ENCODE measurements around the gene MST1. TPM values are rescaled to one million over a fixed set of nuclear protein-coding genes. Genes with fewer than 3 reads are reported as not detected.
A peak's percentile ranks its signal among the peaks of the same experiment; 100 is the strongest.

MST1 gene
- total and polyA plus RNA-seq, 4 experiments from 2014 or later = 0.94 to 10.2 (median 6.3) TPM; not detected in 1

- intact Hi-C loops (cut with micrococcal nuclease) = loop anchor here (2.0 kb wide), 2 partner anchors 29 to 85 kb away; partner anchors contain the start of genes INKA1, MST1 and RNF123
- H3K4me1 Mint-ChIP-seq = peaks cover 12 to 41% (median 23%) of the 10 kb centered on the region in 4 donors
- Histone ChIP-seq H3K36me3 (ENCODE audit: insufficient read depth, low read length) (peaks cover 15% of the 10 kb centered on the region), H3K4me3 (ENCODE audit: low read length in 2 of 2) (peak overlapping the region in 1 of 2 donors; percentile 74), H3K4me1 (ENCODE audit: insufficient read depth, low read length) (peaks cover 28% of the 10 kb centered on the region), H3K27ac (ENCODE audit: low read depth, low read length) (no peak overlapping the region), H3K9me3 (ENCODE audit: control insufficient read depth in 1 of 2, low read length in 2 of 2) (no peaks in the 10 kb centered on the region), H3K27me3 (ENCODE audit: insufficient read depth, low read length) (no peaks in the 10 kb centered on the region)
- H3K27ac Mint-ChIP-seq = peak overlapping the region in 4 of 7 donors; percentile 65 to 93 (median 78)
- H3K9me3 Mint-ChIP-seq = peaks cover 0 to 2% (median 0%) of the 10 kb centered on the region in 8 donors
- H3K27me3 Mint-ChIP-seq = no peaks in the 10 kb centered on the region
- POLR2A ChIA-PET (ENCODE audit: partially characterized antibody) = interaction anchor here (0.6 to 3.0 kb wide), 11 partner anchors 12 to 303 kb away, joined by 3 to 24 read pairs (median 4); partner anchors contain the start of genes INKA1, IP6K1, TRAIP and UBA7
- H3K36me3 Mint-ChIP-seq = peaks cover 0 to 31% of the 10 kb centered on the region in 2 donors
- H3K4me3 Mint-ChIP-seq = peak overlapping the region; percentile 90 to 97 (median 92)
- CTCF ChIA-PET (ENCODE audit: partially characterized antibody) = interaction anchor here (1.1 to 2.7 kb wide), 4 partner anchors 11 to 179 kb away, joined by 3 to 9 read pairs (median 4); no protein-coding TSS in a partner anchor
- DNase-seq = no peak
Measured at GRCh38 chr3:49717959-49718857, 28.9 kb upstream of the MST1 start.

GRCh38 chr3:49717211-49717958 lies 28.1 kb upstream of the MST1 start:
- Mint-ChIP-seq H3K27me3 (no peaks in the 10 kb centered on the region), H3K9me3 (no peaks in the 10 kb centered on the region), H3K27ac (no peak overlapping the region), H3K4me1 (peaks cover 8 to 33% (median 22%) of the 10 kb centered on the region in 4 donors), H3K36me3 (peaks cover 0 to 25% of the 10 kb centered on the region in 2 donors), H3K4me3 (peak overlapping the region in 4 of 8 donors; percentile 21 to 46 (median 26))
- intact Hi-C loops (cut with micrococcal nuclease) = no loop called here
- Histone ChIP-seq H3K27me3 (ENCODE audit: insufficient read depth, low read length) (no peaks in the 10 kb centered on the region), H3K27ac (ENCODE audit: low read depth, low read length) (no peak overlapping the region), H3K4me1 (ENCODE audit: insufficient read depth, low read length) (peaks cover 26% of the 10 kb centered on the region), H3K9me3 (ENCODE audit: control insufficient read depth in 1 of 2, low read length in 2 of 2) (no peaks in the 10 kb centered on the region), H3K36me3 (ENCODE audit: insufficient read depth, low read length) (peaks cover 12% of the 10 kb centered on the region), H3K4me3 (ENCODE audit: low read length in 2 of 2) (no peak overlapping the region)
- ChIA-PET POLR2A (ENCODE audit: partially characterized antibody) (interaction anchor here (0.6 to 1.0 kb wide), 2 partner anchors 11 to 122 kb away, joined by 3 read pairs; no protein-coding TSS in a partner anchor), CTCF (ENCODE audit: partially characterized antibody) (interaction anchor here (2.7 kb wide), 1 partner anchor 13 kb away, joined by 9 read pairs; no protein-coding TSS in a partner anchor)
- DNase-seq = peak in 1 of 5 donors; percentile 24

GRCh38 chr3:49716691-49717210 lies 27.5 kb upstream of the MST1 start:
- no peak overlapping the region for H3K27ac ChIP-seq (ENCODE audit: low read depth, low read length)
- Mint-ChIP-seq H3K36me3 (peaks cover 0 to 21% of the 10 kb centered on the region in 2 donors), H3K27ac (no peak overlapping the region), H3K4me1 (peaks cover 8 to 32% (median 22%) of the 10 kb centered on the region in 4 donors), H3K4me3 (no peak overlapping the region), H3K27me3 (no peaks in the 10 kb centered on the region), H3K9me3 (no peaks in the 10 kb centered on the region)
- intact Hi-C loops (cut with micrococcal nuclease) = no loop called here
- peaks cover 25% of the 10 kb centered on the region for H3K4me1 ChIP-seq (ENCODE audit: insufficient read depth, low read length)
- H3K36me3 ChIP-seq (ENCODE audit: insufficient read depth, low read length) = peaks cover 6% of the 10 kb centered on the region
- ChIA-PET CTCF (ENCODE audit: partially characterized antibody) (no interaction called here), POLR2A (ENCODE audit: partially characterized antibody) (no interaction called here)
- DNase-seq = peak in 1 of 5 donors; percentile 21
- no peaks in the 10 kb centered on the region for H3K9me3 ChIP-seq (ENCODE audit: control insufficient read depth in 1 of 2, low read length in 2 of 2)
- H3K4me3 ChIP-seq (ENCODE audit: low read length in 2 of 2) = no peak overlapping the region
- no peaks in the 10 kb centered on the region for H3K27me3 ChIP-seq (ENCODE audit: insufficient read depth, low read length)

- ChIA-PET POLR2A (ENCODE audit: partially characterized antibody) (interaction anchor here (0.6 kb wide), 1 partner anchor 1093 kb away, joined by 3 read pairs; no protein-coding TSS in a partner anchor), CTCF (ENCODE audit: partially characterized antibody) (no interaction called here)
- Mint-ChIP-seq H3K27ac (no peak overlapping the region), H3K4me3 (peak overlapping the region in 2 of 8 donors; percentile 20 to 30), H3K4me1 (peaks cover 8 to 34% (median 22%) of the 10 kb centered on the region in 4 donors), H3K36me3 (peaks cover 0 to 22% of the 10 kb centered on the region in 2 donors), H3K9me3 (no peaks in the 10 kb centered on the region), H3K27me3 (no peaks in the 10 kb centered on the region)
- H3K27me3 ChIP-seq (ENCODE audit: insufficient read depth, low read length) = no peaks in the 10 kb centered on the region
- H3K9me3 ChIP-seq (ENCODE audit: control insufficient read depth in 1 of 2, low read length in 2 of 2) = no peaks in the 10 kb centered on the region
- H3K27ac ChIP-seq (ENCODE audit: low read depth, low read length) = no peak overlapping the region
- no peak overlapping the region for H3K4me3 ChIP-seq (ENCODE audit: low read length in 2 of 2)
- DNase-seq = peak in 1 of 5 donors; percentile 2
- peaks cover 25% of the 10 kb centered on the region for H3K4me1 ChIP-seq (ENCODE audit: insufficient read depth, low read length)
- intact Hi-C loops (cut with micrococcal nuclease) = no loop called here
- H3K36me3 ChIP-seq (ENCODE audit: insufficient read depth, low read length) = peaks cover under 1% of the 10 kb centered on the region
Measured at GRCh38 chr3:49716169-49716568, 26.9 kb upstream of the MST1 start.

GRCh38 chr3:49715611-49716121 lies 26.4 kb upstream of the MST1 start:
- CTCF ChIA-PET (ENCODE audit: partially characterized antibody) = interaction anchor here (0.7 kb wide), 1 partner anchor 176 kb away, joined by 3 read pairs; no protein-coding TSS in a partner anchor

GRCh38 chr3:49714728-49715550 lies 25.7 kb upstream of the MST1 start:
- DNase-seq = peak in 1 of 5 donors; percentile 31
- ChIA-PET CTCF (ENCODE audit: partially characterized antibody) (interaction anchor here (0.7 kb wide), 1 partner anchor 175 kb away, joined by 3 read pairs; no protein-coding TSS in a partner anchor), POLR2A (ENCODE audit: partially characterized antibody) (interaction anchor here (0.6 kb wide), 1 partner anchor 17 kb away, joined by 3 read pairs; no protein-coding TSS in a partner anchor)
- Mint-ChIP-seq H3K36me3 (peaks cover 0 to 15% of the 10 kb centered on the region in 2 donors), H3K9me3 (no peaks in the 10 kb centered on the region), H3K4me1 (peaks cover 8 to 34% (median 15%) of the 10 kb centered on the region in 4 donors), H3K27me3 (no peaks in the 10 kb centered on the region), H3K27ac (no peak overlapping the region), H3K4me3 (peak overlapping the region in 1 of 8 donors; percentile 15)
- intact Hi-C loops (cut with micrococcal nuclease) = no loop called here
- Histone ChIP-seq H3K4me3 (ENCODE audit: low read length in 2 of 2) (no peak overlapping the region), H3K9me3 (ENCODE audit: control insufficient read depth in 1 of 2, low read length in 2 of 2) (no peaks in the 10 kb centered on the region), H3K36me3 (ENCODE audit: insufficient read depth, low read length) (no peaks in the 10 kb centered on the region), H3K4me1 (ENCODE audit: insufficient read depth, low read length) (peaks cover 22% of the 10 kb centered on the region), H3K27me3 (ENCODE audit: insufficient read depth, low read length) (no peaks in the 10 kb centered on the region), H3K27ac (ENCODE audit: low read depth, low read length) (no peak overlapping the region)

More at GRCh38 chr3:49715611-49716121, 26.4 kb upstream of the MST1 start:
- Mint-ChIP-seq H3K9me3 (no peaks in the 10 kb centered on the region), H3K27me3 (no peaks in the 10 kb centered on the region), H3K4me3 (peak overlapping the region in 1 of 8 donors; percentile 30), H3K4me1 (peaks cover 8 to 34% (median 18%) of the 10 kb centered on the region in 4 donors), H3K36me3 (peaks cover 0 to 18% of the 10 kb centered on the region in 2 donors), H3K27ac (no peak overlapping the region)
- no peak overlapping the region for H3K4me3 ChIP-seq (ENCODE audit: low read length in 2 of 2)
- no peak overlapping the region for H3K27ac ChIP-seq (ENCODE audit: low read depth, low read length)
- POLR2A ChIA-PET (ENCODE audit: partially characterized antibody) = interaction anchor here (0.6 kb wide), 2 partner anchors 16 to 1093 kb away, joined by 3 read pairs; no protein-coding TSS in a partner anchor
- H3K9me3 ChIP-seq (ENCODE audit: control insufficient read depth in 1 of 2, low read length in 2 of 2) = no peaks in the 10 kb centered on the region
- H3K4me1 ChIP-seq (ENCODE audit: insufficient read depth, low read length) = peaks cover 25% of the 10 kb centered on the region
- H3K36me3 ChIP-seq (ENCODE audit: insufficient read depth, low read length) = no peaks in the 10 kb centered on the region
- H3K27me3 ChIP-seq (ENCODE audit: insufficient read depth, low read length) = no peaks in the 10 kb centered on the region
- intact Hi-C loops (cut with micrococcal nuclease) = no loop called here
- peak in 1 of 5 donors; percentile 15 for DNase-seq
